Vagina (tissue), 2 donors: ENCODE results near the gene DNAJB8. TPM values are rescaled to one million over a fixed set of nuclear protein-coding genes. Genes with fewer than 3 reads are reported as not detected.

Source experiments
- DNase-seq, 2 donors: peaks; one replicate each; pipeline ENCODE4 v3.0.0-alpha.2; 2017; ENCODE audit errors: extremely low spot score in 2 of 2
- H3K27ac ChIP-seq: fragments of 200-600 bp; sonication (generic); one replicate; pipeline ENCODE4 v1.5.1; 2019
- H3K27me3 ChIP-seq: fragments of 200-600 bp; sonication (generic); one replicate; pipeline ENCODE4 v1.5.1; 2019
- H3K36me3 ChIP-seq, 2 donors: fragments of 200-600 bp; sonication (generic); one replicate each; pipeline ENCODE4 v1.5.1; 2017 to 2019
- H3K4me1 ChIP-seq: fragments of 200-600 bp; sonication (generic); one replicate; pipeline ENCODE4 v1.5.1; 2019
- H3K4me3 ChIP-seq, 2 donors: fragments of 200-600 bp; sonication (generic); 1 replicate in 1 of 2; 2 replicates in 1 of 2; pipeline ENCODE4 v1.5.1; 2016 to 2019
- H3K9me3 ChIP-seq: fragments of 200-600 bp; sonication (generic); one replicate; pipeline ENCODE4 v1.5.1; 2019
- POLR2A ChIP-seq, 2 donors: fragments of 450-650 bp; IDR thresholded peaks; one replicate each; pipeline ENCODE4 v1.6.1; 2017; ENCODE audit warnings: antibody characterized with exemption in 2 of 2, mild to moderate bottlenecking in 2 of 2, moderate library complexity in 2 of 2
- POLR2AphosphoS5 ChIP-seq, 2 donors: sonication (generic); formaldehyde crosslinking; IDR thresholded peaks; one replicate each; pipeline ENCODE4 v1.9.0; 2017; ENCODE audit warnings: antibody characterized with exemption in 2 of 2, mild to moderate bottlenecking in 2 of 2, low read depth in 1 of 2; ENCODE audit not compliant: insufficient read depth in 1 of 2
- intact Hi-C: fragments of 100-400 bp; cut with DNase I; formaldehyde crosslinking; loops from one replicate; pipeline ENCODE4 v1.15.1; 2023
- total RNA-seq: library from RNA; depleted of rRNA; stranded (reverse); fragments of >200 nt; gene quantifications from one replicate; pipeline ENCODE4 v1.2.3, GENCODE V29; 2016
- TF ChIP-seq, protein P1 (sequence below), 3 experiments: fragments of 450-650 bp in 2 of 3; fragments of 200-600 bp in 1 of 3; sonication (generic) in 1 of 3; IDR thresholded peaks; one replicate each; pipeline ENCODE4 v1.5.1; 2017 to 2019; ENCODE audit warnings: antibody characterized with exemption in 3 of 3, mild to moderate bottlenecking in 2 of 3, moderate library complexity in 2 of 3

The DNAJB8 gene
- total RNA-seq, 1 donor from 2014 or later, result not detected

- TF ChIP-seq POLR2AphosphoS5 (IDR thresholded peaks at IDR 0.05; ENCODE audit: insufficient read depth in 1 of 2, low read depth in 1 of 2) (no peak), POLR2A (IDR thresholded peaks at IDR 0.05) (no peak)
- TF ChIP-seq, protein P1, sequence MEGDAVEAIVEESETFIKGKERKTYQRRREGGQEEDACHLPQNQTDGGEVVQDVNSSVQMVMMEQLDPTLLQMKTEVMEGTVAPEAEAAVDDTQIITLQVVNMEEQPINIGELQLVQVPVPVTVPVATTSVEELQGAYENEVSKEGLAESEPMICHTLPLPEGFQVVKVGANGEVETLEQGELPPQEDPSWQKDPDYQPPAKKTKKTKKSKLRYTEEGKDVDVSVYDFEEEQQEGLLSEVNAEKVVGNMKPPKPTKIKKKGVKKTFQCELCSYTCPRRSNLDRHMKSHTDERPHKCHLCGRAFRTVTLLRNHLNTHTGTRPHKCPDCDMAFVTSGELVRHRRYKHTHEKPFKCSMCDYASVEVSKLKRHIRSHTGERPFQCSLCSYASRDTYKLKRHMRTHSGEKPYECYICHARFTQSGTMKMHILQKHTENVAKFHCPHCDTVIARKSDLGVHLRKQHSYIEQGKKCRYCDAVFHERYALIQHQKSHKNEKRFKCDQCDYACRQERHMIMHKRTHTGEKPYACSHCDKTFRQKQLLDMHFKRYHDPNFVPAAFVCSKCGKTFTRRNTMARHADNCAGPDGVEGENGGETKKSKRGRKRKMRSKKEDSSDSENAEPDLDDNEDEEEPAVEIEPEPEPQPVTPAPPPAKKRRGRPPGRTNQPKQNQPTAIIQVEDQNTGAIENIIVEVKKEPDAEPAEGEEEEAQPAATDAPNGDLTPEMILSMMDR (IDR thresholded peaks at IDR 0.05), result no peak
- peaks cover 81% of the 10 kb centered on the region for H3K4me1 ChIP-seq
- peaks cover 0 to 5% of the 10 kb centered on the region in 2 donors for H3K36me3 ChIP-seq
- H3K4me3 ChIP-seq, result peak overlapping the region; percentile 83
- intact Hi-C loops, result no loop called here
- DNase-seq, result no peak
- H3K27me3 ChIP-seq, result no peaks in the 10 kb centered on the region
- H3K27ac ChIP-seq, result peak overlapping the region; percentile 95
- no peaks in the 10 kb centered on the region for H3K9me3 ChIP-seq
These were observed 18.9 kb upstream of the DNAJB8 start for GRCh38 chr3:128485282-128486204.

- Histone ChIP-seq H3K27ac (peak overlapping the region; percentile 95), H3K27me3 (no peaks in the 10 kb centered on the region), H3K9me3 (no peaks in the 10 kb centered on the region), H3K4me3 (peak overlapping the region; percentile 83), H3K36me3 (peaks cover 0 to 9% of the 10 kb centered on the region in 2 donors), H3K4me1 (peaks cover 72% of the 10 kb centered on the region)
- DNase-seq, result no peak
- TF ChIP-seq POLR2AphosphoS5 (IDR thresholded peaks at IDR 0.05; ENCODE audit: insufficient read depth in 1 of 2, low read depth in 1 of 2) (peak in 1 of 2 donors; percentile 46), POLR2A (IDR thresholded peaks at IDR 0.05) (peak in 1 of 2 donors; percentile 3)
- TF ChIP-seq, protein P1 (IDR thresholded peaks at IDR 0.05), result no peak
- intact Hi-C loops, result no loop called here
These were observed 18.0 kb upstream of the DNAJB8 start for GRCh38 chr3:128484404-128485281.

- intact Hi-C loops, result no loop called here
- Histone ChIP-seq H3K4me1 (peaks cover 65% of the 10 kb centered on the region), H3K27ac (peak overlapping the region; percentile 95), H3K4me3 (peak overlapping the region; percentile 83), H3K27me3 (no peaks in the 10 kb centered on the region), H3K36me3 (peaks cover 0 to 9% of the 10 kb centered on the region in 2 donors), H3K9me3 (no peaks in the 10 kb centered on the region)
- peak in 1 of 2 donors; percentile 24 for TF ChIP-seq POLR2AphosphoS5 (IDR thresholded peaks at IDR 0.05; ENCODE audit: insufficient read depth in 1 of 2, low read depth in 1 of 2)
- TF ChIP-seq, protein P1 (IDR thresholded peaks at IDR 0.05), result no peak
- DNase-seq, result no peak
These were observed 17.1 kb upstream of the DNAJB8 start for GRCh38 chr3:128483657-128484403.

DNA sequence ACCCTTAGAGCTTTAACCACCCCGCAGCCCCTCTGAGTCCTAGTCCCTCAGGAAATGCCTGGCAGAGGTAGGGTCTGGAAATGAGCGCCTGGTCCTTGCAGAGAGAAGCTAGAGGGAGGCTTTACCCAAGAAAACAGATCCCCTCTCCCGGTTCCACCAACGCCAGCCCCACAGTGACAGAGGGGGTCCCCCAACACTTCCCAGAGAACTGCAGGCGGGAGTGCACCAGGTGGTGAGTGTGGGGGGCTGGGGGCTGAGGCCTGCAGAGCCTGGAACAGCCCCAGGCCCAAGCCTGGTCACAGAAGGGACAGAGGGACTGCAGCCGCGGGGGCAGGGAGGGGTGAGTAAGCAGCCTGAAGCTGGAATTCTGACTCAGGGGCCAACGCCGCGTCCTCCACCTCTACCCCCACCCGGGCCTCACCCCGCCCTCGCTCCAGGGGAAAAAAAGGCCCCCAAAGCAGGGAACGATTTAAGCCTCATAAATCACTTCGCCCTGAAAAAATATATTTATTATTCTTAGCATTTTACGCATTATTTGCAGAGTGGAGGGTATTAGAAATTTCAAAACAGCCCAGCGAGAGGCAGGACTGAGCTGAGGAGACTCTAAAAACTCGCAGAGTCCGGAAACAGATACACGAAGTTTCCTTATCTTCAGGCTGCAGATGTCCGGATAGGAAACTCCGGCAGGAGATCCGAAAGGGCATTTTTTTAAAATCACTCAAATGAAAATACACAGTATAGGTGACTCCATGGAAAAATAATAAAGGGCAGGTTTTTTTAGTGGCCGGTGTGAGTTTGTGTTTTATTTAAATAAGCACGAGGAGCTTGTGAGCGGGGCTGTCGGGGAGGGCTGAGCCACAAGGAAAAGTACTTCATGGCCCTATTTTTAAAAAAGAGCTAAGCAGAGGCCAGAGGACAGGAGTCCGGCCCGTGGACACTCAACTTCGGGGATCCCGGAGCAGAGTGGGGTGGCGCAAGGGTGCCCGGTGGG, 16.3 kb upstream of the DNAJB8 start:
- Histone ChIP-seq H3K4me3 (peak overlapping the region; percentile 83), H3K36me3 (peaks cover 0 to 9% of the 10 kb centered on the region in 2 donors), H3K27me3 (no peaks in the 10 kb centered on the region), H3K9me3 (no peaks in the 10 kb centered on the region), H3K4me1 (peaks cover 57% of the 10 kb centered on the region), H3K27ac (peak overlapping the region; percentile 95)
- intact Hi-C loops, result no loop called here
- peak; percentile 61 to 81 for TF ChIP-seq POLR2AphosphoS5 (IDR thresholded peaks at IDR 0.05; ENCODE audit: insufficient read depth in 1 of 2, low read depth in 1 of 2)
- TF ChIP-seq, protein P1 (IDR thresholded peaks at IDR 0.05), result no peak
- no peak for TF ChIP-seq POLR2A (IDR thresholded peaks at IDR 0.05)
- no peak for DNase-seq
